Duodenal mucosa (tissue), 2 donors: ENCODE data around the gene SREK1.

Source experiments
- H3K27ac ChIP-seq: one replicate; pipeline ENCODE4 v1.7.0; 2013; ENCODE audit warnings: low read depth, low read length
- H3K27me3 ChIP-seq, 2 donors: one replicate each; pipeline ENCODE4 v1.7.0; 2013; ENCODE audit warnings: low read length in 2 of 2, control low read depth in 1 of 2; ENCODE audit not compliant: insufficient read depth in 2 of 2, control insufficient read depth in 1 of 2
- H3K36me3 ChIP-seq, 2 donors: one replicate each; pipeline ENCODE4 v1.7.0; 2013; ENCODE audit warnings: low read length in 2 of 2, control low read depth in 1 of 2; ENCODE audit not compliant: insufficient read depth in 2 of 2, control insufficient read depth in 1 of 2
- H3K4me1 ChIP-seq, 2 donors: one replicate each; pipeline ENCODE4 v1.7.0; 2013; ENCODE audit warnings: low read length in 2 of 2, control low read depth in 1 of 2; ENCODE audit not compliant: insufficient read depth in 2 of 2, control insufficient read depth in 1 of 2
- H3K4me3 ChIP-seq, 2 donors: one replicate each; pipeline ENCODE4 v1.7.0; 2013; ENCODE audit warnings: low read length in 2 of 2, low read depth in 1 of 2
- H3K9ac ChIP-seq, 2 donors: one replicate each; pipeline ENCODE4 v1.7.0; 2013; ENCODE audit warnings: low read length in 2 of 2, low read depth in 1 of 2
- H3K9me3 ChIP-seq, 2 donors: one replicate each; pipeline ENCODE4 v1.7.0; 2013; ENCODE audit warnings: low read length in 2 of 2, control low read depth in 1 of 2; ENCODE audit not compliant: control insufficient read depth in 1 of 2

Gene SREK1, protein sequence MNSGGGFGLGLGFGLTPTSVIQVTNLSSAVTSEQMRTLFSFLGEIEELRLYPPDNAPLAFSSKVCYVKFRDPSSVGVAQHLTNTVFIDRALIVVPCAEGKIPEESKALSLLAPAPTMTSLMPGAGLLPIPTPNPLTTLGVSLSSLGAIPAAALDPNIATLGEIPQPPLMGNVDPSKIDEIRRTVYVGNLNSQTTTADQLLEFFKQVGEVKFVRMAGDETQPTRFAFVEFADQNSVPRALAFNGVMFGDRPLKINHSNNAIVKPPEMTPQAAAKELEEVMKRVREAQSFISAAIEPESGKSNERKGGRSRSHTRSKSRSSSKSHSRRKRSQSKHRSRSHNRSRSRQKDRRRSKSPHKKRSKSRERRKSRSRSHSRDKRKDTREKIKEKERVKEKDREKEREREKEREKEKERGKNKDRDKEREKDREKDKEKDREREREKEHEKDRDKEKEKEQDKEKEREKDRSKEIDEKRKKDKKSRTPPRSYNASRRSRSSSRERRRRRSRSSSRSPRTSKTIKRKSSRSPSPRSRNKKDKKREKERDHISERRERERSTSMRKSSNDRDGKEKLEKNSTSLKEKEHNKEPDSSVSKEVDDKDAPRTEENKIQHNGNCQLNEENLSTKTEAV

DNA sequence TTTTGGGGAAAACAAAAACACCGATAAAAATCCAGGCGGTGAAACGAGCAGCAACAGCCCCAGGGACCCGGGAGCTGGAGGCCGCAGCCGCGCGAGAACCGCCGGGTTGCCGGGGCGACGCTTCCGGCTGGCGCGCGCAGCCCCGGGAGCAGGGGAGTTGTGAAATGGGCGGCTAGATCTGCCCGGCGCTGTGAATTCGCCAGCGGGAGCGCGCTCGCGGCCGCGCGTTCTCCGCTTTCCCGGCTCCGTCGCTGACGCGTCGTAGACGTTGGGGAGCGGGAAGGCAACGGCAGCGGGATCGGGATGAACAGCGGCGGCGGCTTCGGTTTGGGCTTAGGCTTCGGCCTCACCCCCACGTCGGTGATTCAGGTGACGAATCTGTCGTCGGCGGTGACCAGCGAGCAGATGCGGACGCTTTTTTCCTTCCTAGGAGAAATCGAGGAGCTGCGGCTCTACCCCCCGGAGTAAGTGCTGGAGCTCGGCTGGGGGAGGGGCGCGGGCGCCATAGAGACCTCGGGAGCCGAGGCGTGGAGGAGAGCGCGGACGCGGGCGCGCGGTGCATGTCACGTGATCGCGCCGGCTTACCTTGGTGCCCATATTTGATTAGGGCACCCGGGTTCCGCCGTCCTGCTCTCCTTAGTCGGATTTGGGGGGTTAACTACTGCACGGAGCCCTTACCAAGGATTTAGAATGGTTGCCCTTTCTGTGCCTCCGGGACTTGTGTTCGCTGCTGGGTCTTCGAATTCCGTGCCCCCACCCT is at the start of gene SREK1:
Gene SREK1, plus strand, starts transcription at position 227 of the 760 bp plus-strand sequence. Its CDS starts 77 bp downstream, at position 304.
- H3K9me3 ChIP-seq = no peaks in the 10 kb centered on the region
- no peaks in the 10 kb centered on the region for H3K36me3 ChIP-seq
- H3K4me1 ChIP-seq = peaks cover 19 to 25% of the 10 kb centered on the region in 2 donors
- H3K4me3 ChIP-seq = peak within 1 kb of the TSS; percentile 84 to 94
- H3K9ac ChIP-seq = peak within 1 kb of the TSS; percentile 89 to 94
- no peaks in the 10 kb centered on the region for H3K27me3 ChIP-seq
- H3K27ac ChIP-seq = peak within 1 kb of the TSS; percentile 99

DNA sequence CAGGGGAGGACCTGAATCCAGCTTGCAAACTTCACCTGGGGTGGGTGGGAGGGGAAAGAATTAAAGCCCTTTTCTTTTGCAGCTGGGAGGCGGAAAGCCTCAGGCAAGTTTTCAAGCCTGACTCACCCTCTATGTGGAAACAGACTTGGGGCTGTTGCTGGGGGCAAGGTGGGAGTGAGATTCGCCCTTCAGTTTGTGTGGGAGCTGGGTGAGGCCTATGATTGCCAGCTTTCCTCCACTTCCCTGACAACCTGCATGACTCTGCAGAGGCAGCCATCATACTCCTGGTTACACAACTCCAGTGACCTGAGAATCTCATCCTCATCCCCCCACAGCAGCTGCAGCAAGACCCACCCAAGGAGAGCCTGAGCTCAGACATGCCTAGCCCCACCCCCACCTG is 43.2 kb upstream of the SREK1 start:
- Histone ChIP-seq H3K4me3 (no peak overlapping the region), H3K4me1 (no peaks in the 10 kb centered on the region), H3K27me3 (no peaks in the 10 kb centered on the region), H3K36me3 (no peaks in the 10 kb centered on the region), H3K27ac (no peak overlapping the region), H3K9ac (no peak overlapping the region), H3K9me3 (peaks cover 11 to 35% of the 10 kb centered on the region in 2 donors)

DNA sequence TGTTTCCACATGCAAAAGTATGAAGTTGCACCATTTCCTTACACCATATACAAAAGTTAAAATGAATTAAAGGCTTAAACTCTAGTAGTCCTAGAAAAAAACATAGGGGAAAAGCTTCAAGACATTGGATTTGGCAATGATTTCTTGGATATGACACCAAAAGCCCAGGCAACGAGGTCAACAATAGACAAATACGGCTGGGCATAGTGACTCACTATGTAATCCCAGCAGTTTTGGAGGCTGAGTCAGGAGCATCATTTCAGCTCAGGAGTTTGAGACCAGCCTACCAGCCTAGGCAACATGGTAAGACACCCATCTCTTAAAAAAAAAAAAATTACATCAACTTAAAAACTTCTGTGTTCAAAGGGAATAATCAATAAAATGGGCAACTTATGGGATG is 30.9 kb upstream of the SREK1 start:
- Histone ChIP-seq H3K4me1 (no peaks in the 10 kb centered on the region), H3K9me3 (peaks cover 0 to 8% of the 10 kb centered on the region in 2 donors), H3K9ac (no peak overlapping the region), H3K4me3 (no peak overlapping the region), H3K27ac (no peak overlapping the region), H3K27me3 (no peaks in the 10 kb centered on the region), H3K36me3 (no peaks in the 10 kb centered on the region)

- Histone ChIP-seq H3K9me3 (no peaks in the 10 kb centered on the region), H3K9ac (no peak overlapping the region), H3K36me3 (no peaks in the 10 kb centered on the region), H3K4me1 (no peaks in the 10 kb centered on the region), H3K27ac (no peak overlapping the region), H3K27me3 (no peaks in the 10 kb centered on the region), H3K4me3 (no peak overlapping the region)
Measured at GRCh38 chr5:66118304-66118703, 25.8 kb upstream of the SREK1 start.

DNA sequence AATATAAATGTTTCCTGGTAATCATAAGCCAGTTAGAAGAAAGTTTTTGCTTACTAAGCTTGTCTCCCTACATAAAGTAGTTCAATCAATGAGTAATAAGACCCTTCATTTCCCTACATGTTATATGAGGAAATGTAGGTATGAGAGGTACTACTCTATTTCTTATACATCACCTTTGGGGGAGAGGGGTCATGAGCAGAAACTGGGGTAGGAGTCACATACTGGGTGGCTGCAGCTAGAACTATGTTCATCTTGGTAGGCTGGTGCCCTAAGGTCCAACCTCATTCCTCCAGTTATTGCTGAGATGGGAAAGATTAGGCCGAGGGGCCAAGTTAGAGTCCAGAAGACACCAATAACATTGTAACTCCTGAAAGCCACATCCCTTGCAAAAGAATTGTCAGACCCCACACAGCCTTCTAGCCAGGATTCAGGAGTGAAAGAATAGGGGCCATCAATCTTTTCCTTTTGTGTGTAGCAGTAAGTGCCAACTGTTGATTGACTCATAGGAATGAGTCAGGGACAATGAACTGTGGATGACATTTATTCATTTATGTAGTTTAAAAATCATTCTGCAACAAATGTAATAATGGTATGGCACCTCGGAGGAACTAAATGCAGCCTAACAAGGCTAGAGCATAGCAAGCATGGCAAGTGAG is 21.6 kb upstream of the SREK1 start:
- H3K36me3 ChIP-seq = no peaks in the 10 kb centered on the region
- H3K9me3 ChIP-seq = no peaks in the 10 kb centered on the region
- H3K27me3 ChIP-seq = no peaks in the 10 kb centered on the region
- H3K4me3 ChIP-seq = no peak overlapping the region
- no peaks in the 10 kb centered on the region for H3K4me1 ChIP-seq
- no peak overlapping the region for H3K27ac ChIP-seq
- H3K9ac ChIP-seq = no peak overlapping the region

DNA sequence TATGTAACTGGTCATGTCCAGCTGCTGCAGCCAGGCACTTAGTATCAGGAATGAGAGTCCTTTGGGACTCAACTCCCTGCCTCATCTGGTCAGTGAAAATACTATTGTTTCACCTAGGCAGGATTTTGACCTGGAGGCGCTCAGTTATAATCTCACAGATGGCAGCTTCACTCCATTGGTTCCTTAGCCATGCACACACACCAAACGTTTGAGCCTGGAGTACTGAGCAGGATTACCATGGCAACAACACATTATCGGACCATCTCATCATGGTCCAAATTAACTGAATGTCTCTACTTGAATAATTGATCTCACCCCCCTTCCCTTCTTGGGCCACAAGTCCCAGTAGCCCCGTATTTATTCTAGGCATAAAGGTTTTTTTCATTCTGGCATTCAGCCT is 15.0 kb upstream of the SREK1 start:
- H3K9me3 ChIP-seq = peaks cover 0 to 3% of the 10 kb centered on the region in 2 donors
- no peaks in the 10 kb centered on the region for H3K4me1 ChIP-seq
- no peaks in the 10 kb centered on the region for H3K27me3 ChIP-seq
- no peak overlapping the region for H3K4me3 ChIP-seq
- H3K36me3 ChIP-seq = no peaks in the 10 kb centered on the region
- no peak overlapping the region for H3K9ac ChIP-seq
- no peak overlapping the region for H3K27ac ChIP-seq

DNA sequence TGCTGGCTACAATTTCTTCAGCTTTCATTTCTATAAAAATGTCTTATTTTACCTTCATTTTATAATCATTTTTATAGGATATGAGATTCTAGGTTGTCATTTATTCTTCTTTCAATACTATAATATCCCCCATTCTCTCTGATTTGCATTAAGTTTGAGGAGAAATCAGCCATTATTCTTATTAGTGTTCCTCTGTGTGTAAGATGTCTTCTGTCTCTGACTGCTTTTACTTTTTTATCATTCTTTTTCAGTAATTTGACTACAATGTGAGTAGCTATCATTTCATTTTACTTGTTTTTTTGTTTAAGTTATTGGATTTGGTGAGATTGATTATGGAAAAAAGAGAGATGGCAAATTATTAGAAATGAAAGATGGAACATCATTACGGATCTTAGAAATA is 13.6 kb upstream of the SREK1 start:
- peaks cover 0 to 3% of the 10 kb centered on the region in 2 donors for H3K9me3 ChIP-seq
- H3K4me3 ChIP-seq = no peak overlapping the region
- no peaks in the 10 kb centered on the region for H3K36me3 ChIP-seq
- no peaks in the 10 kb centered on the region for H3K4me1 ChIP-seq
- no peaks in the 10 kb centered on the region for H3K27me3 ChIP-seq
- no peak overlapping the region for H3K27ac ChIP-seq
- H3K9ac ChIP-seq = no peak overlapping the region

DNA sequence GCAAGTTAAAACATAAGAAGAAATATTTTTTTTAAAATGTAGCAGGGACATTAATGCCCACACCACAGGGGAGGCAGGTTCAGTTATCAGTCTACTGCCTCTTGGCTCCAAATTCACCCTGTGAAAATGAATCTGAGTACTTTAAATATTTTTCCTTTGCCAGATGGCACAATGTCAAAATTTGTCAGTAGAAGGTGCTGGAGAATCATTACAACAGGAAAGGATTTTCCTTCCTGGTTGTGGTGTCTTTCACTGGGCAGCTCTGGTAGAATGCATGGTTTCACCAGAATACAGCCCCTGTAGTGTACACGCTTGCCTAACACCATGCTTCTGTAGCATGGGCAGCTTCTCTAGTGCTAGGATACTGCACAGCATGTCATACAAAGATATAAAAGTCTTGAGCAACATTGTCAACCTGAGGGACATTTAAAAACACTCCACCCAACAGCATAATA is 9.7 kb upstream of the SREK1 start:
- H3K27ac ChIP-seq = no peak overlapping the region
- no peak overlapping the region for H3K4me3 ChIP-seq
- no peak overlapping the region for H3K9ac ChIP-seq
- peaks cover 0 to 3% of the 10 kb centered on the region in 2 donors for H3K9me3 ChIP-seq
- H3K36me3 ChIP-seq = no peaks in the 10 kb centered on the region
- no peaks in the 10 kb centered on the region for H3K27me3 ChIP-seq
- no peaks in the 10 kb centered on the region for H3K4me1 ChIP-seq

DNA sequence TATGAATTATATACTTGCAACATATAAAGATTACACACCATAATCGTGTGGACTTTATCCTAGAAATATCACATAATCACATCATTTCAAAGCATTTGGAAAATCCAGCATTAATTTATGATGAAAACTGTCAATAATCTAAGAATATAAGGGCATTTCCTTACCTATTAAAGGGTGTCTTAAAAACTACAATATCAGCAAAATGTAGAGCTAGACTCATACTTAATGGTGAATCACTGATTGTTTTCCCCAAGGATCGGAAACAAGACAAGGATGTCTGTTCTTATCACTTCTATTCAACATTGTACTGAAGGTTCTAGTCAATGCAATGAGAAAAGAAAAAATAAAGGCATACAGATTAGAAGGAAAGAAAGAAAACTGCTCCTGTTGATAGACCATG is 8.0 kb upstream of the SREK1 start:
- Histone ChIP-seq H3K27me3 (no peaks in the 10 kb centered on the region), H3K27ac (no peak overlapping the region), H3K4me3 (no peak overlapping the region), H3K9ac (no peak overlapping the region), H3K4me1 (no peaks in the 10 kb centered on the region), H3K9me3 (no peaks in the 10 kb centered on the region), H3K36me3 (no peaks in the 10 kb centered on the region)
